Thyroid gland (tissue), 4 donors: ENCODE measurements around the gene OCA2. TPM values are rescaled to one million over a fixed set of nuclear protein-coding genes. Genes with fewer than 3 reads are reported as not detected.

ENCODE experiments used
- DNase-seq, 2 donors: peaks; one replicate each; pipeline ENCODE4 v3.0.0-alpha.2; 2019
- H3K27ac ChIP-seq, 3 donors: fragments of 200-600 bp; sonication (generic); 1 replicate in 2 of 3; 2 replicates in 1 of 3; pipeline ENCODE4 v1.5.1; 2016 to 2019; ENCODE audit warnings: mild to moderate bottlenecking in 1 of 3, moderate library complexity in 1 of 3
- H3K27me3 ChIP-seq: fragments of 200-600 bp; sonication (generic); one replicate; pipeline ENCODE4 v1.5.1; 2019
- H3K36me3 ChIP-seq, 2 donors: fragments of 200-600 bp; sonication (generic); one replicate each; pipeline ENCODE4 v1.5.1; 2016 to 2019
- H3K4me1 ChIP-seq, 2 donors: fragments of 200-600 bp; sonication (generic); one replicate each; pipeline ENCODE4 v1.5.1; 2017 to 2019
- H3K4me3 ChIP-seq, 3 donors: fragments of 200-600 bp; sonication (generic); replicated peaks in 1 of 3; 1 replicate in 2 of 3; 2 replicates in 1 of 3; pipeline ENCODE4 v1.5.1; 2016; ENCODE audit warnings: mild to moderate bottlenecking in 1 of 3
- H3K9me3 ChIP-seq: fragments of 200-600 bp; sonication (generic); one replicate; pipeline ENCODE4 v1.5.1; 2017
- CTCF ChIP-seq, 6 experiments: fragments of 200-600 bp in 3 of 6; fragments of 450-650 bp in 3 of 6; sonication (generic) in 3 of 6; IDR thresholded peaks; one replicate each; pipeline ENCODE4 v1.5.1; 2016 to 2019; ENCODE audit warnings: antibody characterized with exemption in 6 of 6, mild to moderate bottlenecking in 2 of 6, inconsistent platforms in 1 of 6, moderate library complexity in 1 of 6
- POLR2A ChIP-seq, 2 donors: fragments of 450-650 bp; IDR thresholded peaks; one replicate each; pipeline ENCODE4 v1.6.1; 2017; ENCODE audit warnings: antibody characterized with exemption in 2 of 2, mild to moderate bottlenecking in 2 of 2, moderate library complexity in 1 of 2
- WGBS, 2 donors: methylation state at CpG; one replicate each; pipeline ENCODE4 v1.1.5; 2017; 5-methylcytosine and 5-hydroxymethylcytosine counted together
- intact Hi-C: fragments of 100-400 bp; cut with DNase I; formaldehyde crosslinking; loops from one replicate; pipeline ENCODE4 v1.15.1; 2023
- total RNA-seq, 4 donors: library from RNA; depleted of rRNA; stranded (reverse); fragments of >200 nt; gene quantifications; one replicate each; pipeline ENCODE4 v1.2.3, GENCODE V29; 2016

Gene OCA2
- total RNA-seq, 4 donors from 2014 or later, result 5.5 to 20.5 (median 13.8) TPM

GRCh38 chr15:28118083-28118482, 19.0 kb upstream of the OCA2 start:
- Histone ChIP-seq H3K27ac (no peak overlapping the region), H3K4me1 (peaks cover 12 to 26% of the 10 kb centered on the region in 2 donors), H3K36me3 (peaks cover 18 to 26% of the 10 kb centered on the region in 2 donors), H3K27me3 (no peaks in the 10 kb centered on the region), H3K4me3 (no peak overlapping the region), H3K9me3 (no peaks in the 10 kb centered on the region)
- DNase-seq, result no peak
- WGBS, 2 donors, result 92 to 94% methylated on average over 11 of the region's 11 CpGs
- intact Hi-C loops, result no loop called here
- TF ChIP-seq POLR2A (IDR thresholded peaks at IDR 0.05) (no peak), CTCF (IDR thresholded peaks at IDR 0.05) (no peak)

- Histone ChIP-seq H3K4me3 (no peak overlapping the region), H3K36me3 (peaks cover 23 to 31% of the 10 kb centered on the region in 2 donors), H3K9me3 (no peaks in the 10 kb centered on the region), H3K27ac (no peak overlapping the region), H3K27me3 (no peaks in the 10 kb centered on the region), H3K4me1 (peaks cover 12 to 26% of the 10 kb centered on the region in 2 donors)
- intact Hi-C loops, result no loop called here
- WGBS, 2 donors, result 93 to 94% methylated on average over 12 of the region's 12 CpGs
- TF ChIP-seq CTCF (IDR thresholded peaks at IDR 0.05), result no peak
- TF ChIP-seq POLR2A (IDR thresholded peaks at IDR 0.05), result no peak
- no peak for DNase-seq
Measured at GRCh38 chr15:28117432-28117990, 18.4 kb upstream of the OCA2 start.

GRCh38 chr15:28116521-28117431, 17.7 kb upstream of the OCA2 start:
- H3K4me1 ChIP-seq, result peaks cover 12 to 26% of the 10 kb centered on the region in 2 donors
- intact Hi-C loops, result no loop called here
- peaks cover 26 to 38% of the 10 kb centered on the region in 2 donors for H3K36me3 ChIP-seq
- H3K9me3 ChIP-seq, result no peaks in the 10 kb centered on the region
- H3K27me3 ChIP-seq, result no peaks in the 10 kb centered on the region
- H3K4me3 ChIP-seq, result no peak overlapping the region
- WGBS, 2 donors, result 90 to 91% methylated on average over 31 to 39 of the region's 42 CpGs
- DNase-seq, result no peak
- H3K27ac ChIP-seq, result no peak overlapping the region
- TF ChIP-seq CTCF (IDR thresholded peaks at IDR 0.05), result no peak
- TF ChIP-seq POLR2A (IDR thresholded peaks at IDR 0.05), result no peak

DNA sequence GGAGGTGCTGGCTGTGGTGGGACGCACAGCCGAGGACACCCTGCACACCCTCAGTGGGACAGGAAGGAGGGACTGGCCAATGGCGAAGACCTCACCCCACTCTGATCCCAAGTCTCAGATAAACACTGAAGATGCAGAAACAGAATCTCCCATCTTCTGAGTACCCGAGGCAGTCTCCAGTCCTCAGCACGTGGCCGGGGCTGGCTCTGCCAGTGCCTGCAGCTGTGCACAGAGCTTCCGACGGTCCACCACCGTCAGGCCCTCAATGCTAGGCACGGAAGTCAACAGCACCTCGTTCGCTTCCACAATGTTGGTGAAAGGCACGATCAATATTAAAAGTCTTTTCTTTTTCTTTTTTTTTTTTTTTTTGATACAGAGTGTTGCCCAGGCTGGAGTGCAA, 16.8 kb upstream of the OCA2 start:
- intact Hi-C loops, result no loop called here
- no peak for TF ChIP-seq CTCF (IDR thresholded peaks at IDR 0.05)
- no peak for TF ChIP-seq POLR2A (IDR thresholded peaks at IDR 0.05)
- WGBS, 2 donors, result 87 to 90% methylated on average over 13 of the region's 13 CpGs
- H3K4me3 ChIP-seq, result no peak overlapping the region
- H3K27ac ChIP-seq, result peak overlapping the region in 2 of 3 donors; percentile 0 to 56
- peaks cover 12 to 26% of the 10 kb centered on the region in 2 donors for H3K4me1 ChIP-seq
- no peaks in the 10 kb centered on the region for H3K9me3 ChIP-seq
- H3K36me3 ChIP-seq, result peaks cover 29 to 41% of the 10 kb centered on the region in 2 donors
- DNase-seq, result no peak
- no peaks in the 10 kb centered on the region for H3K27me3 ChIP-seq
